ENCODE results near the gene EML4. TPM values are rescaled to one million over a fixed set of nuclear protein-coding genes. Genes with fewer than 3 reads are reported as not detected.
A peak's percentile ranks its signal among the peaks of the same experiment; 100 is the strongest.

Gene EML4
- total and polyA plus RNA-seq, 8 donors: 12.5 to 44.0 (median 33.2) TPM

GRCh38 chr2:42328148-42328833, 159.1 kb downstream of the EML4 start:
- intact Hi-C loops (cut with DNase I): loop anchor here in 2 of 3 donors (10.0 kb wide), 1 partner anchor 233 kb away; no protein-coding TSS in a partner anchor
- DNase-seq (no peak), ATAC-seq (peak; percentile 32 to 71 (median 52)), FAIRE-seq (no peak)
- Histone ChIP-seq H3K27ac (no peak overlapping the region), H3K9me3 (no peaks in the 10 kb centered on the region), H3K27me3 (no peaks in the 10 kb centered on the region), H3K36me3 (peaks cover 0 to 13% (median 4%) of the 10 kb centered on the region in 3 donors), H3K4me1 (peaks cover 0 to 11% (median 6%) of the 10 kb centered on the region in 3 donors), H3K4me3 (no peak overlapping the region)
- WGBS, 2 donors: 52 to 58% methylated on average over 3 of the region's 3 CpGs
- peak in 2 of 4 donors; percentile 26 to 35 for TF ChIP-seq CTCF (IDR thresholded peaks at IDR 0.05)

DNA sequence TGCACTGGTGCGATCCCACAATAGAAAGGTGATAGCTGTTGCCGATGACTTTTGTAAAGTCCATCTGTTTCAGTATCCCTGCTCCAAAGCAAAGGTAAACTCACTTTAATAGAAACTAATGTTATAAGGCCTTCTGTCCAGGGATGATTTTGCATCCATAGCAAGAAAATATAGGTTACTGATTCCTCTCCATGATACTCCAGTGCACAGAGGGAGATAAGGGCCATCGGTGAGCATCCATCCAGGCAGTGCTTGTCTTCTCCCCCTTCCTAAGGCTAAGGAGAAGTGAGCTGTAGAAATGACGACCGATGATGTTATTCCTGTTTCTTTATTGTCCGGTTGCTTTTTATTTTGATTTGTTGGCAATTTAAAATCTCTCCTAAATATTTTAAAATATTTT, 159.8 kb downstream of the EML4 start:
- no peak for ATAC-seq
- Histone ChIP-seq H3K36me3 (peaks cover 0 to 18% (median 4%) of the 10 kb centered on the region in 3 donors), H3K9me3 (no peaks in the 10 kb centered on the region), H3K27me3 (no peaks in the 10 kb centered on the region), H3K4me1 (peaks cover 0 to 11% (median 6%) of the 10 kb centered on the region in 3 donors), H3K27ac (no peak overlapping the region), H3K4me3 (no peak overlapping the region)
- TF ChIP-seq CTCF (IDR thresholded peaks at IDR 0.05): no peak
- no peak for DNase-seq
- no peak for FAIRE-seq
- WGBS, 2 donors: 84 to 87% methylated on average over 6 of the region's 6 CpGs
- intact Hi-C loops (cut with DNase I): loop anchor here in 2 of 3 donors (10.0 kb wide), 1 partner anchor 234 kb away; no protein-coding TSS in a partner anchor

DNA sequence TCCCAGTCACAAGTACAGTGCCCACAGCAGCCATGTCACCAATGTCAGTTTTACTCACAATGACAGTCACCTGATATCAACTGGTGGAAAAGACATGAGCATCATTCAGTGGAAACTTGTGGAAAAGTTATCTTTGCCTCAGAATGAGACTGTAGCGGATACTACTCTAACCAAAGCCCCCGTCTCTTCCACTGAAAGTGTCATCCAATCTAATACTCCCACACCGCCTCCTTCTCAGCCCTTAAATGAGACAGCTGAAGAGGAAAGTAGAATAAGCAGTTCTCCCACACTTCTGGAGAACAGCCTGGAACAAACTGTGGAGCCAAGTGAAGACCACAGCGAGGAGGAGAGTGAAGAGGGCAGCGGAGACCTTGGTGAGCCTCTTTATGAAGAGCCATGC, 160.6 kb downstream of the EML4 start:
- ATAC-seq (no peak), FAIRE-seq (no peak), DNase-seq (no peak)
- Histone ChIP-seq H3K27me3 (no peaks in the 10 kb centered on the region), H3K4me3 (no peak overlapping the region), H3K36me3 (peaks cover 0 to 18% (median 4%) of the 10 kb centered on the region in 3 donors), H3K4me1 (peaks cover 0 to 11% (median 6%) of the 10 kb centered on the region in 3 donors), H3K27ac (no peak overlapping the region), H3K9me3 (no peaks in the 10 kb centered on the region)
- TF ChIP-seq CTCF (IDR thresholded peaks at IDR 0.05): no peak
- intact Hi-C loops (cut with DNase I): loop anchor here in 2 of 3 donors (10.0 kb wide), 2 partner anchors 235 to 475 kb away; no protein-coding TSS in a partner anchor
- WGBS, 2 donors: 93 to 97% methylated on average over 5 of the region's 5 CpGs

DNA sequence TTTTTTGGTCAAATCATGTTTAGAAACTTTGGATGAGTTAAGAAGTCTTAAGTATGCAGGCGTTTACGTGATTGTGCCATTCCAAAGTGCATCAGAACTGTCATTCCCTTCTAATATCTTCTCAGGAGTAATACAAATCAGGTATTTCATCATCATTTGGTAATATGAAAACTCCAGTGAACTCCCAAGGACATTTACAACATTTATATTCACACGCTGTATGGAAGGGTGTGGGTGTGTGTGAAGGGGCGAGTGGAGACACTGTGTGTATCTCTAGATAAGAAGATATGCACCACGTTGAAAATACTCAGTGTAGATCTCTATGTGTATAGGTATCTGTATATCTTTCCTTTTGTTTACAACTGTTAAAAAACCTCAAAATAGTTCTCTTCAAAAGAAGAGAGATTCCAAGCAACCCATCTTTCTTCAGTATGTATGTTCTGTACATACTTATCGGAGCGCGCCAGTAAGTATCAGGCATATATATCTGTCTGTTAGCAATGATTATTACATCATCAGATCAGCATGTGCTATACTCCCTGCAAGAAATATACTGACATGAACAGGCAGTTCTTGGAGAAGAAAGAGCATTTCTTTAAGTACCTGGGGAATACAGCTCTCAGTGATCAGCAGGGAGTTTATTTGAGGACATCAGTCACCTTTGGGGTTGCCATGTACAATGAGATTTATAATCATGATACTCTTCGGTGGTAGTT, 162.6 kb downstream of the EML4 start:
- DNase-seq: no peak
- 71 to 77% methylated on average over 9 of the region's 9 CpGs for WGBS, 2 donors
- Histone ChIP-seq H3K36me3 (peaks cover 0 to 18% (median 10%) of the 10 kb centered on the region in 3 donors), H3K4me3 (no peak overlapping the region), H3K4me1 (peaks cover 0 to 10% (median 6%) of the 10 kb centered on the region in 3 donors), H3K27me3 (no peaks in the 10 kb centered on the region), H3K27ac (no peak overlapping the region), H3K9me3 (no peaks in the 10 kb centered on the region)
- no peak for ATAC-seq
- intact Hi-C loops (cut with DNase I): loop anchor here in 1 of 3 donors (10.0 kb wide), 1 partner anchor 477 kb away; no protein-coding TSS in a partner anchor
- no peak for FAIRE-seq
- no peak for TF ChIP-seq CTCF (IDR thresholded peaks at IDR 0.05)
